Muscle of leg (tissue), 11 donors: ENCODE data around the gene MAPK8IP2. TPM values are rescaled to one million over a fixed set of nuclear protein-coding genes. Genes with fewer than 3 reads are reported as not detected.

Experiments used
- DNase-seq: peaks from one replicate; pipeline ENCODE4 v3.0.0; 2013
- H3K27ac ChIP-seq: one replicate; pipeline ENCODE4 v1.5.1; 2013; ENCODE audit warnings: mild to moderate bottlenecking, low read length, control low read depth
- H3K27me3 ChIP-seq: one replicate; pipeline ENCODE4 v1.6.1; 2013; ENCODE audit warnings: low read length; ENCODE audit not compliant: control insufficient read depth, insufficient read depth
- H3K36me3 ChIP-seq: one replicate; pipeline ENCODE4 v1.6.1; 2013; ENCODE audit warnings: low read length; ENCODE audit not compliant: control insufficient read depth, insufficient read depth
- H3K4me1 ChIP-seq: one replicate; pipeline ENCODE4 v1.6.1; 2013; ENCODE audit warnings: low read length; ENCODE audit not compliant: control insufficient read depth, insufficient read depth
- H3K4me3 ChIP-seq: one replicate; pipeline ENCODE4 v1.5.1; 2013; ENCODE audit warnings: low read length, control low read depth
- H3K9me3 ChIP-seq: replicated peaks from 2 replicates; pipeline ENCODE4 v1.6.1; 2013; ENCODE audit warnings: low read depth, low read length; ENCODE audit not compliant: control insufficient read depth
- WGBS: methylation state at CpG from one replicate; pipeline ENCODE4 v1.1.5; 2013; ENCODE audit warnings: missing lambda C conversion rate; ENCODE audit not compliant: insufficient coverage; 5-methylcytosine and 5-hydroxymethylcytosine counted together
- polyA plus RNA-seq, 8 donors: library from polyadenylated mRNA; unstranded; fragments of 120-200 nt; gene quantifications; one replicate each; pipeline versions ENCODE4 v1.2.1 to v1.2.3, GENCODE V29; 2013; ENCODE audit warnings: inconsistent platforms in 1 of 8, low replicate concordance in 1 of 8; ENCODE audit not compliant: insufficient read length in 8 of 8, insufficient read depth in 1 of 8
- total RNA-seq: library from RNA; stranded (reverse); fragments of 120-200 nt; gene quantifications from one replicate; pipeline ENCODE4 v1.2.4, GENCODE V29; 2013

Gene MAPK8IP2
- total and polyA plus RNA-seq, 9 donors, result 0.22 to 0.68 (median 0.51) TPM

GRCh38 chr22:50575426-50575941 is 25.1 kb upstream of the MAPK8IP2 start:
- Histone ChIP-seq H3K4me1 (peaks cover 32% of the 10 kb centered on the region), H3K36me3 (peaks cover 40% of the 10 kb centered on the region), H3K4me3 (no peak overlapping the region), H3K27me3 (peaks cover 19% of the 10 kb centered on the region), H3K27ac (no peak overlapping the region), H3K9me3 (no peaks in the 10 kb centered on the region)
- no peak for DNase-seq
- WGBS, result 49% methylated on average over 4 of the region's 8 CpGs

DNA sequence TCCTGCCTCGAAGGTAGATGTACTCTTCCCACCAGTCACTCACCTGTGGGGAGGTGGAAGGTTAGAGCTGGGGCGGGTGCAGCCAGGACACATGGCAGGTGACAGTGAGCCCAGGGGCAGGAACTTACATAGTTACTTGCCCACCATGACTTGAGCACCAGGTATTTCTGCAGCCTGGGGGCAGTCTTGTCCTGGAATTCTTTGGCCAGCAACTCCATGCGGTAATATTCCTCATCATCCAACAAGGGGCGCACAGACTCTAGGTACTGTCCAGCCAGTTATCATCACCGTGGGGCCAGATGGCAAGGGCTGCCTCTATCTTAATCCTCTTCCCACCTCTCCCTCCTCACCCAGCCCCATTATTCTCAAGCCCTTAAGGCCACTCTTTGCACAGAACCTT is 24.5 kb upstream of the MAPK8IP2 start:
- peaks cover 19% of the 10 kb centered on the region for H3K27me3 ChIP-seq
- H3K27ac ChIP-seq, result no peak overlapping the region
- peaks cover 38% of the 10 kb centered on the region for H3K36me3 ChIP-seq
- H3K4me1 ChIP-seq, result peaks cover 32% of the 10 kb centered on the region
- 41% methylated on average over 5 of the region's 5 CpGs for WGBS
- no peak overlapping the region for H3K4me3 ChIP-seq
- DNase-seq, result no peak
- no peaks in the 10 kb centered on the region for H3K9me3 ChIP-seq

DNA sequence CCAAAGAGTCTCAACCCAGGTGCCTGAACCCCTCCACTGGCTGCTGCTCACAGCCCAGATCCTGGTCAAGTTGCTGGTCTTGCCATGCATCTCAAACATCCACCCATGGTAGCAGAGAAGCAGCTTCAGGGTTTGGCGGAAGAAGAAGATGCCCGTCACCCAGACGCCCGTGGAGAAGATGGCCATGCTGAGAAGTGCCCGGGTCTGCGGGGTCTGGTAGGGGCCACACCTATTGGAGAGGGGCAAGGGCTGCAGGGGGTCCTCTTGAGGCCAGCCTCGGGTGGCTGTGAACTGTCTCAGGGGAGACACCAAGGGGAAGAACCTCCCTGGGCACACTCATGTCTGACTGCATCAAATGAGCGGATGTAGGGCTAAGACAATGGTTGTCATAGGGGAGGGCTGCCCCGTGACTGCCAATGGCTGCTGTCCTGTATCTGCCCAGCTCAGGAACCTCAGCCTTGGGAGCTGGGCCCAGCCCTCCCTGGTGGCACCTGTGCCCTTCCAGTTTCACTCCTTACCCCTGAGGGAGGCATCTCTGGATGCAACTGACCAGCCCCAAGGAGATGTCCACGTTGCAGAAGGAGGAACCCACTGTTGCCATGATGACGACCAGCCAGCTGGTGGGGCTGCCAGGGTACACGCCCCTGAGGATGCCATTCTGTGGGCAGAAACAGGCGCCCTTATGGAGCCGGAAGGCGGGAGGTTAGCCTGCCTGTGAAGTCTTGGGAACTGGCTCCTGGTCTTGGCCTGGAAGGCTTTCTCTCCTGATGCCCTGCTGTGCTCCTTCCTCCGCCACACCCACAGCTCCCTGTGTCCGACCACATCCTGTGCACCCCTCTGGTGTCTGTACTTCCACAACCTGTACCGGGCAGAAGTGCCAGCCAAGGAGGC is 23.5 kb upstream of the MAPK8IP2 start:
- WGBS, result 81% methylated on average over 18 of the region's 18 CpGs
- peaks cover 19% of the 10 kb centered on the region for H3K27me3 ChIP-seq
- peak overlapping the region; percentile 13 for H3K27ac ChIP-seq
- peak overlapping the region; percentile 15 for H3K4me3 ChIP-seq
- no peak for DNase-seq
- H3K9me3 ChIP-seq, result no peaks in the 10 kb centered on the region
- peaks cover 33% of the 10 kb centered on the region for H3K36me3 ChIP-seq
- H3K4me1 ChIP-seq, result peaks cover 41% of the 10 kb centered on the region

DNA sequence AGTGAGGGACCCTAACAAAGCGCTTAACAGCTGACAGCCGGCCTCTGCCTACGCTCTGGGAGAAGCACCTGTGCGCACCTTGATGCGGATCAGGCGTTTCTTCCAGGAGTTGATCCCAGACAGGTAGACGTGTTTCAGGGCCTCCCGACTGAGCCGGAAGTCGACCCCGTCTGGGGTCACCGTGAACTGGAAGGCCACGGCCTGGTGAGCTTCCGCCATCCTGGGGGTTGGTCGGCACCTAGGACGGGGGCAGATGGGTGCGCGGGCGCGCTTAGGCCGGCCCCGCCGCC is 23.0 kb upstream of the MAPK8IP2 start:
- H3K4me1 ChIP-seq, result peaks cover 41% of the 10 kb centered on the region
- 30% methylated on average over 23 of the region's 23 CpGs for WGBS
- H3K36me3 ChIP-seq, result peaks cover 28% of the 10 kb centered on the region

GRCh38 chr22:50577987-50578775 is 22.4 kb upstream of the MAPK8IP2 start, which contains the start of gene CPT1B:
CPT1B (minus strand) TSS chr22:50578427; CDS start chr22:50577915, 512 bp downstream.
- peak within 1 kb of the TSS; percentile 81 for H3K27ac ChIP-seq
- H3K4me3 ChIP-seq, result peak within 1 kb of the TSS; percentile 22
- peaks cover 42% of the 10 kb centered on the region for H3K4me1 ChIP-seq

More for the DNA sequence above, 23.0 kb upstream of the MAPK8IP2 start:
- H3K9me3 ChIP-seq, result no peaks in the 10 kb centered on the region
- peak overlapping the region; percentile 13 for H3K27ac ChIP-seq
- H3K4me3 ChIP-seq, result peak overlapping the region; percentile 15
- H3K27me3 ChIP-seq, result peaks cover 19% of the 10 kb centered on the region
- DNase-seq, result no peak

GRCh38 chr22:50578776-50579310 is 21.8 kb upstream of the MAPK8IP2 start:
- no peak for DNase-seq
- H3K4me3 ChIP-seq, result no peak overlapping the region
- H3K9me3 ChIP-seq, result no peaks in the 10 kb centered on the region
- H3K36me3 ChIP-seq, result peaks cover 26% of the 10 kb centered on the region
- H3K4me1 ChIP-seq, result peaks cover 49% of the 10 kb centered on the region
- H3K27me3 ChIP-seq, result peaks cover 19% of the 10 kb centered on the region
- 43% methylated on average over 5 of the region's 8 CpGs for WGBS
- peak overlapping the region; percentile 81 for H3K27ac ChIP-seq

More at GRCh38 chr22:50577987-50578775, 22.4 kb upstream of the MAPK8IP2 start, which contains the start of gene CPT1B:
- peak; percentile 62 for DNase-seq
- no peaks in the 10 kb centered on the region for H3K9me3 ChIP-seq
- H3K36me3 ChIP-seq, result peaks cover 27% of the 10 kb centered on the region
- WGBS, result 8% methylated on average over 48 of the region's 63 CpGs
- peaks cover 19% of the 10 kb centered on the region for H3K27me3 ChIP-seq

DNA sequence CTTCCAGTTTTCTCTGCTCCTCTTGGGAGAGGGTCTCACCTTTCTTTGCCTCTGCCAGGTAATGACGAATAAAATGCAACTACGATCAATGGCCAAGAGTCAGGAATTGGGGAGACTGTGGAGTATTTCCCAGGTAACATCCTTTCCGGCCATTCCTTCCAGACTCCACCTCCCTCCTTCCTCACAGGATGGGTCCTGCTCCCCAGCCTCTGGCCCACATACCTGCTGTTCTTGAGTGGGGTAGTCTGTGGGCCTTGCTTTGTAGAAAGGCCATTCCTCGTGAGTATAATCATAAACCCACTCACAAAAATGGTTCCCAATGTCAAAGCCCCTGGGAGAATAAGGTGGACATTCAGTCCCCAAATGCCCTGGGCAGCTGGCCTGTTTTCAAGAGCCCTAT is 20.8 kb upstream of the MAPK8IP2 start:
- WGBS, result 86% methylated on average over 1 of the region's 4 CpGs
- Histone ChIP-seq H3K36me3 (peaks cover 22% of the 10 kb centered on the region), H3K4me1 (peaks cover 50% of the 10 kb centered on the region), H3K27ac (no peak overlapping the region), H3K27me3 (peaks cover 19% of the 10 kb centered on the region), H3K4me3 (no peak overlapping the region), H3K9me3 (no peaks in the 10 kb centered on the region)
- DNase-seq, result no peak

- Histone ChIP-seq H3K4me3 (peak overlapping the region; percentile 93), H3K4me1 (peaks cover 50% of the 10 kb centered on the region), H3K9me3 (no peaks in the 10 kb centered on the region), H3K27ac (no peak overlapping the region), H3K36me3 (peaks cover 22% of the 10 kb centered on the region), H3K27me3 (peaks cover 17% of the 10 kb centered on the region)
- WGBS, result 90% methylated on average over 18 of the region's 22 CpGs
- no peak for DNase-seq
Measured at GRCh38 chr22:50581031-50581949, 19.3 kb upstream of the MAPK8IP2 start.

DNA sequence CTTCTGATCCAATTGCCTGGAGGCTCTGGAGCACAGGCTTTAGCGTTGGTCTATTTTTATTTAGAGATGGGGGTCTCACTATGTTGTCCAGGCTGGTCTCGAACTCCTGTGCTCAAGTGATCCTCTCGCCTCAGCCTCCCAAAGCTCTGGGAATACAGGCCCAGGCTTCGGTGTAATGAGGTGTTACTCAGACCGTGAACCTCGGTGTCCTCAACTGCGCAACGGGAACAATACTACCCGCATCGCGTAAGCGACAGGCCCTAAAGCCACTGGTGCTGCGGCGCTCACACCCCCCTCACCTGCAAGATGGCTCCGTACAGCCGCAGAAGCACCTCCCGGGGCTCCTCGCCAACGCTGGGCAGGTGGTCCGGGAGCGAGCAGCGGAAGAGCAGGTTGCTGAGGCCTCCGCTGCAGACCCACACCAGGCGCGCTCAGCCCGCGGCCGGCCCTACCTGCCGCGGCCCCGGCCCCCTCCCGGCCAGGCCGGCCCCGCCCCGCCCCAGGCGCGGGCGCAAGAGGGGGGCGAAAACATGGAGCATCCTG is 18.6 kb upstream of the MAPK8IP2 start:
- 7% methylated on average over 38 of the region's 39 CpGs for WGBS
- no peaks in the 10 kb centered on the region for H3K9me3 ChIP-seq
- peaks cover 47% of the 10 kb centered on the region for H3K4me1 ChIP-seq
- H3K4me3 ChIP-seq, result peak overlapping the region; percentile 93
- DNase-seq, result peak; percentile 38
- peaks cover 22% of the 10 kb centered on the region for H3K36me3 ChIP-seq
- H3K27ac ChIP-seq, result peak overlapping the region; percentile 94
- peaks cover 14% of the 10 kb centered on the region for H3K27me3 ChIP-seq
